ENCODE measurements around the gene CPSF3.
"Not testable (repeated sequence)": the region's sequence is repeated elsewhere in the genome, so short reads cannot be mapped to it uniquely, and the experiment has no call there.

Gene CPSF3

DNA sequence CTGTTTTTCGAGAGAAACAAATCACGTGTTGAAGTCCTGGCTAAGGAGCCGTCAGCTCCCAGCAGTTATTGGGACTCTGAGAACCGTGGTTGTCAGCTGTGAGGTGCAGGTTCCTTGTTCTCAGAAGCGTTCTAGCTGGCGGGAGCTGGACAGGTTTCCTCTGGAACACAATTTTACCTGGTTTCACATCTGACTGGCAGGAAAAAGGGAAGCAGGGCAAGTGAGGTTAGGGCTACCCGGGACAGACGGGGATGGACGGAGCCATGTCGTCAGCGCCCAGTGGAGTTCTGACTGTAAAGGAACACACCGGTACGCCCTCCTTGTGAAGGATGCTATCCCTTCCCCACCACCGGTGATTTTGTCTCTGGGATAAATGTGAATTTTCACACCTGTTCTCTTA is 26.3 kb upstream of the CPSF3 start:
- no peak for DNase-seq

DNA sequence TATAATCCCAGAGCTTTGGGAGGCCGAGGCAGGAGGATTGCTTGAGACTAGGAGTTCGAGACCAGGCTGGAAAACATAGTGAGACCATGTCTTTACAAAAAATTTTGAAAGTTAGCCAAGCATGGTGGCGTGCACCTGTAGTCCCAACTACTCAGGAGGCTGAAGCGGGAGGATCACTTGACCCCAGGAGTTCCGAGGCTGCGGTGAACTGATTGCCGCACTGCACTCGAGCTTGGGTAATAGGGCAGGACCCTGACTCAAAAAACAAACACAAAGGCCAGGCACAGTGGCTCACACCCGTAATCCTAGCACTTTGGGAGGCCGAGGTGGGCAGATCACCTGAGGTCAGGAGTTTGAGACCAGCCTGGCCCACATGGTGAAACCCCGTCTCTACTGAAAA is 25.2 kb upstream of the CPSF3 start:
- not testable (repeated sequence) for DNase-seq

DNA sequence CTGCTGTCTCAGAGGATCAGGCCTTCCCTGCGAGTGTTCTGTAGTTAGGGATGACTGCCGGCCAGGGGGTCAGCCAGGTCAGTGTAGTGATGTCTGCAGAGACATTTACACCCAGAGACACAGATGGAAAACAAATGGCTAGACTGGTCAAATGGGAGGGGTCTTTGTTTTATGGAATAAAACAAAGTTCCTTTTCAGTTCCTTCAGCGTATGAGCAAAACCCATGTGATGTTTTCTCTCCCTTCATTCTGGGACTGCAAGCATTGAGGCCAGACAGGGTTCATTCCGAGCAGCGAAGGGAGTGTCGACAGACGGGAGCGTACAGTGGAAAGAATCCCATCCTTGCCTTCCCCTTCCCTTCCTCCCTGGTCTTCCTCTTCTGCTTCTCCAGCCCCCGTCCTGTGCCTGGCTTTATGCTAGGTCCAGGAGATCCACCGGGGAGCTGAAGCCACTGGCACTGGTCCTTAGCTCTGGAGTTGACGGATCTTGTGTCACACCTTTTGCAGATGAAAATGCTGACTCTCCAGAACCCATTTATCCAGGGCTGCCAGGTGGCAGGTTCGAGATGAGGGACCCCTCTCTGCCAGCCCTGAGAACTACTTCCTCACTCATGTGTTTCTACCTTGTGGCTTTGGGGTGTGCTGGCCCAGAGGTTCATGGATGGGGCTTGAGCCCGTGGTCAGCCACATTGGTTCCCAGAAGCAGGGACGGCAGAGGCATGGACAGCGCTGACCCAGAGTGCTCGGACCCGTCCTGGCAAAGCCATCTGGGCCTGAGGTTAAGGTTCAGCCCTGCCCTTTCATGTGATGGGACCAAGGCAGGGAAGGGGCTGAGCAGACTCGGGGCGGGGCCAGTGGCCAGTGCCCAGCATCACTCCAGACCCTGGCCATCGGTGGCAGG is 24.3 kb upstream of the CPSF3 start:
- DNase-seq: no peak

- DNase-seq: no peak
Observed at GRCh38 chr2:9400268-9401058, 23.0 kb upstream of the CPSF3 start.

DNA sequence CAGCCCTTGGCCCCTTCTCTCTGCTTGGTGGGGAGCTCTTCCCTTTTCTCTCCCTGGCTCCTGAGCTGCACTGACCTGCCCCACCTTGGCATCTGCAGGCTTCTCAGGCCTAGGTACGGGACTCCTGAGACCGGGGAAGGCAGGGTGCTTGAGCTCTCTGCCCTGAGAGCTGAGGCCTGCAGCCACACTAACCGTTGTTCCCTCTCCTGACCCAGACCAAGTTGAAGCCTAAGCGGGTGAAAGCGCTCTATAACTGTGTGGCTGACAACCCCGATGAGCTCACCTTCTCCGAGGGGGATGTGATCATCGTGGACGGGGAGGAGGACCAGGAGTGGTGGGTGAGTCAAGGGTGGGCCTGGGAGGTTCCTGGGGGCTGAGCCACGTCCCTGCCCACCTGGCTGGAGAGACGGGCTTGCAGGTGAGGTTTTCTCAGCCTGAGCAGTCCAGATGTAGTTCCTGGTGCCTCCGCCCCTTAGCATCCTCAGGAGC is 22.4 kb upstream of the CPSF3 start:
- no peak for DNase-seq

- DNase-seq: no peak
Observed at GRCh38 chr2:9401646-9402371, 21.6 kb upstream of the CPSF3 start.

GRCh38 chr2:9403924-9404323 is 19.5 kb upstream of the CPSF3 start:
- no peak for DNase-seq

DNA sequence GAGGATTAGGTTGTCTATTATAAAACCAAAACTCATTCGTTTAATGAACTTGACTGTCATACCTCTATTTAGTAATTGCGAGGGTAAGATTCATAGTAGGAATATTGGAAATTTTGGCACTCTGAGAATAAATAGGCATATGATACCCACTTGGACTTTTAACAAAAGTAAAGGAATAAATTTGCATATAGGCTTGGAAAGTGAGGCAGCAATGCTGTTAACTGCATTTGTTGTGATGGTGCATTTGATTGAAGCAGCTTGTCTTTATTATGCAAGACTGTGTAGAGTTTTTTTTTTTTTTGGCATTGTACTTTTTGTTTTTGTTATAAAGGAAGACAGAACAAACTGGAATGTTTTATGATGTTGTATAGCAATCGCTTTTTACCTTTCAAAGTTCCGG is 19.0 kb upstream of the CPSF3 start:
- DNase-seq: no peak

DNA sequence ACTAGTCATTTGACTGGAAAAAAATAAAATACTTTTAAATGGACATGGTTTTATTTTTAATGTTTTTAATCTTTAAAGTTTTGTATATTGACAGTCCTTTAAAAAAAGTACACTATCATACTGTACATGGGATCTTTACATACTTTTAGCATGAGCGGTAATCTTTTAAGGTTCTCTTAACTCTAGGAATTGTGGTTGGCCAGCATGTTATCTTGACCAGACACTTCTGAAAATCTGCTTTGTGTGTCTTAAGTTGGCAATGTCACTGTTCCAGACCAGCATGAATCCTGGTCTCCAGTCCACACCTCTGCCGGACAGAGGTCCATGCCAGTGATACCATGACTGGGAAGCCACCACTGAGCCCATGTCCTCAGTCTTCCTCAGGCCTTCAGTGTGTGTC is 17.8 kb upstream of the CPSF3 start:
- no peak for DNase-seq

- no peak for DNase-seq
Observed at GRCh38 chr2:9406529-9407362, 16.7 kb upstream of the CPSF3 start.

GRCh38 chr2:9407363-9407811 is 16.1 kb upstream of the CPSF3 start:
- no peak for DNase-seq

DNA sequence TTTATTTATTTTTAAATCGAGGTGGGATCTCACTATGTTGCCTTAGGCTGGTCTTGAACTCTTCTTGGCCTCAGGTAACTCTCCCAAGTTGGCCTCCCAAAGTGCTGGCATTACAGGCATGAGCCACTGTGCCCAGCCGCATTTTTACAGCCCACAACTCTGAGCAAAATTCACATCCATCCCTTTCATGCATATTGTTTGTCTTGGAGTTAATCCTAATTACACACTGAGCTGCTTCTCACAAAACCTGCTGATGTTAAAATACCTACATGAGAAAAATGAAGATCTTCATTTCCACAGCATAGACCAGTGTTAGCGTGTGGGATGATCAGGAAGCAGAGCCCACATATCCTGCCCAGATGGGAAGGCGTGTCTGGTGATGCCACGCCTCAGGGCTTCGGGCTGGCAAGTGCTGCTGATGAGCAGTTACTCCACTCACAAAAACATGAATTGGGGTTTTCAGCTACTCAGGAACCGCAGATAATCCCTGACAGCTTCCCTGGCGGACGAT is 14.8 kb upstream of the CPSF3 start:
- DNase-seq: no peak

DNA sequence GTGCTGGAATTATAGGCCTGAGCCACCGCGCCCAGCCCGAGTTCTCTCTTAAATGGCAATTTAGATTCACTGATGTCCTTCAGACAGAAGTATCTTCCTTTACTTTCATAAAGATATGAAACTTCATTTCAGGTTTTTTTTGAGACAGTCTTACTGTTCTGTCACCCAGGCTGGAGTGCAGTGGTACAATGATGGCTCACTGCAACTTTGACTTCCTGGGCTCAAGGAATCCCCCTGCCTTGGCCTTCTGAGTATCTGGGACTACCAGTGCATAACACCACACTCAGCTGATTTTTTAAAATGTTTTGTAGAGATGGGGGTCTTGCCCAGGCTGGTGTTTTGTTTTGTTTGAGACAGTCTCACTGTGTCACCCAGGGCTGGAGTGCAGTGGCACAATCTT is 13.3 kb upstream of the CPSF3 start:
- DNase-seq: no peak

- DNase-seq: no peak
Observed at GRCh38 chr2:9412781-9413180, 10.7 kb upstream of the CPSF3 start.

DNA sequence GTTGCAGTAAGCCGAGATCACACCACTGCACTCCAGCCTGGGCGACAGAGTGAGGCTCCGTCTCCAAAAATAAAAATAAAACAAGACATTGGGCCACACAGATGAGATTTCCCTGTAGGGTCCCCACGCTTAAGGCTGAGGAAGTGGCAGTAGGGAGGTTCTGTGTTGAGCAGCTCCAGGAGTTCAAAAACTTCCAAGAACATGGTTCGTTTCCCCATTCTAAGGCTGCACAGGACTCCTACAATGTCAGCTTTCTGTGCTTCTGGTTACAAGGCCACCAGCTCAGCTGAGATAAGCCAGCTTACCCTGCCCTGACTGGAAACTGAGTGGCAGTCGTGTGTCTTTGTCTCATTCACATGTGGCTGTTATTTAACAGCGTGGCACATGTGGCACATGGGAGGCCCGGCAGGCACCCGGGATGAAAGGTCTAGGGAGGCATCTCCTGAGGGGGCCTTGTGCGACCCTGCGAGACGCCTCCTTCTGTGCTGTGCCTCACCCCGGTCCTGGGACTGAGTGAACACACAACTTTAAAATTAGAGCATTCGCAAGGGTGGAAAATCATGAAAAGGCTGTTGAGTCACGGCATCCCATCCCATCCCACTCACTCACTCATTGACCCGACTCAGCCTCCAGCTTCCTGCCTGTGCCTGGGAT is 7.8 kb upstream of the CPSF3 start:
- DNase-seq: no peak

DNA sequence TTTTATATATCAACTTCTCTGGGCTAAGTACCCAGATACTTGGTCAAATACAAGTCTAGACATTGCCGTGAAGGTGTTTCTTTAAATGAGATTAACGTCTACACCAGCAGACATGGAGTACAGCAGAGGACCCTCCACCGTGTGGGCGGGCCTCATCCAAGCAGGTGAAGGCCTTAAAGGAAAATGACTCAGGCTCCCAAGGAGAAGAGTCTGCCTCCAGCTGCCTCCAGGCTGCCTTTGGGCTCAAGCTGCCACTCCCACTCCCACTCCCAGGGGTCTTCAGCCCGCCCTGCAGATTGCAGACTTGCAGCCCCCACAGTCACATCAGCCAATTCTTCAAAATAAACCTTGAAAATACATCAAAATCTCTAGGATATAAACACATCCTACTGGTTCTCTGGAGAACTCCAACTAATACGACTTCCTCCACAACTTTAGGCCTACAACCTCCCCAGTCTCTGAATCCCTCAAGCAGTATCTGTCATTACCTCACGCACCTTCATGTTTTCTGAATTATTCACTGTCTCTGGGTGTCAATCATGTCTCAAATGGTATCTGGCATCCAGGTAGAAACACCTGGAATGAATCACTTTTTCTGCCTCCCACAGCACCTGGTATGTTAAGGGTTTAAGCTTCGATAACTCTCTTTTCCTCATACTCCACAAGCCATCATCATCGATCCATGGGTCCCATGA is 7.0 kb upstream of the CPSF3 start:
- no peak for DNase-seq

DNA sequence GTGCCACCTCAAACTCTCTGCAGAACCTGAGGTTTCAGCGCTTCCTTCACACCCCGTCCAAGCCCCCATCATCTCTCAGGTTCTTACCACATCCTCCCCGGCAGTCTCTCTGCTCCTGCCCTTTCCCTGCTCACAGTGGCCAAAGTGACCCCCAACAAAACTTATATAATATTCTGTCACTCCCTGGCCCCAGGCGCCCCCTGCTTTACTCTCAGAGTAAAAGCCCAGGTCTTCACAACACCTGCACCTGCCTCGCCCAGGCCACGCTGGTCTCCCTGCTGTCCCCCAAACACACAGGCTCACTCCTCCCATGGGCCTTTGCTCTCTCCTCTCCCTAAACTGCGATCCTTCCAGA is 6.5 kb upstream of the CPSF3 start:
- no peak for DNase-seq

DNA sequence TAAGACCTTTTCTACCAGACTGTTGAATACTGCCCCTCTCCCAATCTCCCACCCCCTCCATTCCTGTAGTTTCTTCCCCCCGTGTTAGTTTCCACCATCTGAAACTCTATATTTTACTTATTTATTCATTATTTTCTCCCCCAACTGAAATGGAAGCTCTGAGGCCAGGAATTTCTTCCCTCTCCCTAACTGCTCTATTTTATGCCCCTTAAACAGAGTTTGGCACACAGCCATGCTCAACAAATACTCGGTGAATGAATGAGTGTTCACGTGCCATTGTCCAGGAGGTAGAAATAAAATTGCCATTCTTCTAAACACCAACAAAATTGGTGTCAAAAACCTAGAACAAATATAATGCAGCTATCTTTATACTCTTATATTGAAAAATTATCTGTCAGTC is 5.7 kb upstream of the CPSF3 start:
- DNase-seq: no peak

DNA sequence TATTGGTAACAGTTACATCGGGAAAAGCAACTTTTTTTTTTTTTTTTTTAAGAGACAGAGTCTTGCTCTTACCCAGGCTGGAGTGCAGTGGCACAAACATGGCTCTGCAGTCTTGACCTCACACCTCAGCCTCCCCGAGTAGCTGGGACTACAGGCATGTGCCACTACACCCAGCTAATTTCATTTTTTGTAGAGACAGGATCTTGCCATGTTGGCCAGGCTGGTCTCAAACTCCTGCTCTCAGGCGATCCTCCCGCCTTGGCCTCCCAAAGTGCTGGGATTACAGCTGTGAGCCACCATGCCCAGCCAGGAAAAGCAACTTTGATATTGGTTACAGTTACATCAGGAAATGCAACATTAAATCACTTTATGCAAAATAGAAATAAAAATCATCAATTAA is 4.7 kb upstream of the CPSF3 start:
- no peak for DNase-seq

DNA sequence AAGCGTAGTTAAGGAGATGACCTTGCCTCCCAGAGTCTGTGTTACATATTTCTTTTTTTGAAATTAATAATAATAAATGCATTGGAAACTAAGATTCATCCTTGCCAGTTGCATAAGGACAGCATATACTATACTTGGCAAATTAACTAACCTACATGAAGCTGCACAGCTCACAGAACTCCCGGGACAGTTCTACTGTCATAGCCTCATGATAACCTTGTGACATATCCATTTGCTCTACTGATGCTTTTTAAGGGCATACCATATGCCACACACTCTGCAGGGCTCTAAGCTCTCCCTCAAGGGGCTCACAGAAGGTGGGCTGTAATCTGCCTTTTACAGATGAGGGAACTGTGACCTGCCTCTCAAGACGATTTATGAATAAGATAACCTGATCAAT is 3.9 kb upstream of the CPSF3 start:
- DNase-seq: no peak

- no peak for DNase-seq
Observed at GRCh38 chr2:9420495-9420894, 3.0 kb upstream of the CPSF3 start.
